Erythroblast (primary cell): ENCODE measurements around the gene HMGXB3.

Experiments
- GATA1 ChIP-seq: IDR thresholded peaks from 2 replicates; pipeline ENCODE4 v1.6.1; 2011; ENCODE audit warnings: low read depth, mild to moderate bottlenecking, control low read depth, low read length, moderate library complexity
- POLR2A ChIP-seq: IDR thresholded peaks from 2 replicates; pipeline ENCODE4 v1.6.1; 2011; ENCODE audit warnings: mild to moderate bottlenecking, low read length

GRCh38 chr5:150080696-150081435, 80.3 kb downstream of the HMGXB3 start:
- no peak for TF ChIP-seq POLR2A
- TF ChIP-seq GATA1, result no peak
